CD4-positive, alpha-beta T cell treated with Interleukin-21 for 1 hour (primary cell): ENCODE data around the gene DSCAML1.

ENCODE experiments used
- DNase-seq: peaks from one replicate; pipeline ENCODE4 v3.0.0-alpha.2; 2020

DSCAML1 gene

GRCh38 chr11:117719480-117719879 is 77.5 kb downstream of the DSCAML1 start:
- DNase-seq, result no peak

GRCh38 chr11:117717485-117718314 is 79.3 kb downstream of the DSCAML1 start:
- no peak for DNase-seq

GRCh38 chr11:117716521-117717440 is 80.2 kb downstream of the DSCAML1 start:
- no peak for DNase-seq

GRCh38 chr11:117715801-117716200 is 81.2 kb downstream of the DSCAML1 start:
- DNase-seq, result no peak

- DNase-seq, result no peak
These were observed 83.5 kb downstream of the DSCAML1 start for GRCh38 chr11:117713538-117713991.

- no peak for DNase-seq
These were observed 84.5 kb downstream of the DSCAML1 start for GRCh38 chr11:117712530-117712929.

GRCh38 chr11:117711331-117711730 is 85.7 kb downstream of the DSCAML1 start:
- DNase-seq, result no peak

GRCh38 chr11:117710211-117710610 is 86.8 kb downstream of the DSCAML1 start:
- DNase-seq, result no peak

- no peak for DNase-seq
These were observed 90.6 kb downstream of the DSCAML1 start for GRCh38 chr11:117706322-117706814.

- DNase-seq, result no peak
These were observed 91.2 kb downstream of the DSCAML1 start for GRCh38 chr11:117705866-117706265.

- DNase-seq, result no peak
These were observed 92.5 kb downstream of the DSCAML1 start for GRCh38 chr11:117704395-117705100.

GRCh38 chr11:117702946-117703598 is 93.9 kb downstream of the DSCAML1 start:
- DNase-seq, result no peak

GRCh38 chr11:117701781-117702180 is 95.2 kb downstream of the DSCAML1 start:
- no peak for DNase-seq

GRCh38 chr11:117700551-117700950 is 96.5 kb downstream of the DSCAML1 start:
- DNase-seq, result no peak

GRCh38 chr11:117697319-117697718 is 99.7 kb downstream of the DSCAML1 start:
- no peak for DNase-seq

GRCh38 chr11:117696540-117696939 is 100.5 kb downstream of the DSCAML1 start:
- no peak for DNase-seq

GRCh38 chr11:117693344-117693743 is 103.7 kb downstream of the DSCAML1 start:
- no peak for DNase-seq

- no peak for DNase-seq
These were observed 105.5 kb downstream of the DSCAML1 start for GRCh38 chr11:117691516-117691915.

- no peak for DNase-seq
These were observed 105.8 kb downstream of the DSCAML1 start for GRCh38 chr11:117691218-117691514.

GRCh38 chr11:117690484-117691217 is 106.4 kb downstream of the DSCAML1 start:
- DNase-seq, result no peak

- no peak for DNase-seq
These were observed 108.7 kb downstream of the DSCAML1 start for GRCh38 chr11:117688255-117688797.
